ENCODE results near the gene PCDH9. TPM values are rescaled to one million over a fixed set of nuclear protein-coding genes. Genes with fewer than 3 reads are reported as not detected.
A peak's percentile ranks its signal among the peaks of the same experiment; 100 is the strongest.

The PCDH9 gene
- total and polyA plus RNA-seq, 3 donors from 2014 or later, result 2.3 to 4.6 (median 3.5) TPM

DNA sequence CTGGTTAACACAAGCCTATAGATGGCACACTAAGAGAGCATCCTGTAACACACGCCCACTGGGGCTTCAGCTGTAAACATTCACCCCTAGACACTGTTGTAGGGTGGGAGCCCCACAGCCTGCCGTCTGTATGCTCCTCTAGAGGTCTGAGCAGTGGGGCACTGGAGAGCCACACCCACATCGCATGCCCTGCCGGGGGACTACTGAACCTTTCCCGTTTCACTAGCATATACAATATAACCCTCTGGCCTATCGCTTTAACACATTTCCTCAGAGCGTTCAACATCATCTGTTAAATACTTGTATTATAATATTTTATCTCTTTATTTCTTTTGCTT lies 73.4 kb downstream of the PCDH9 start:
- intact Hi-C loops (cut with DNase I; ENCODE audit: low total_unique reads), result no loop called here
- H3K36me3 ChIP-seq (ENCODE audit: low read depth, missing control alignments), result no peaks in the 10 kb centered on the region
- peak overlapping the region in 1 of 2 donors; percentile 15 for H3K4me3 ChIP-seq
- H3K4me1 ChIP-seq, result no peaks in the 10 kb centered on the region
- DNase-seq, result no peak
- H3K9me3 ChIP-seq, result no peaks in the 10 kb centered on the region
- WGBS, 2 donors, result 60 to 69% methylated on average over 7 of the region's 7 CpGs
- no peak overlapping the region for H3K27ac ChIP-seq
- no peaks in the 10 kb centered on the region for H3K27me3 ChIP-seq
- TF ChIP-seq POLR2A (IDR thresholded peaks at IDR 0.05) (no peak), CTCF (IDR thresholded peaks at IDR 0.05) (no peak)

- DNase-seq, result peak; percentile 25
- Histone ChIP-seq H3K36me3 (ENCODE audit: low read depth, missing control alignments) (no peaks in the 10 kb centered on the region), H3K27me3 (no peaks in the 10 kb centered on the region), H3K4me1 (no peaks in the 10 kb centered on the region), H3K9me3 (no peaks in the 10 kb centered on the region), H3K27ac (no peak overlapping the region), H3K4me3 (peak overlapping the region in 1 of 2 donors; percentile 15)
- WGBS, 2 donors, result 60 to 77% methylated on average over 22 to 24 of the region's 24 CpGs
- intact Hi-C loops (cut with DNase I; ENCODE audit: low total_unique reads), result no loop called here
- TF ChIP-seq CTCF (IDR thresholded peaks at IDR 0.05), result no peak
- TF ChIP-seq POLR2A (IDR thresholded peaks at IDR 0.05), result no peak
These were observed 74.0 kb downstream of the PCDH9 start for GRCh38 chr13:67155898-67156722.

DNA sequence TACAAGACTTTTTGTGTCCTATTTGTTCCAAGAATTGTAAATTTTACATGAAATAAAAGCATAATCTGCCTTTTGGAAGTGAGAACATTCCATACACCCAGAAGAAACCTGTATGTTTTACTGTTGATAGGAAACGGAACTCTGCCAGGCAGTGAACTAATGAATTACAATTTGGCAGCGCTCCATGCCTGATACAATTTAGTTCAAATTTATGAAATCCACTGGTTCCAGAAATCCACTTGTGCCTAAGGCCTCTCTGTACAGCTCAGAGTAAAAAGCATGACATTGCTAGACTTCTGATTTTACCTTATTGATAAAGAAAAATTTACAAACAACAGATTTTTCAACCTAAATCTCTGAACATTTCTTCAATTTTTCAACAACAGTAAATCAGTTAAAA lies 78.1 kb downstream of the PCDH9 start:
- Histone ChIP-seq H3K4me1 (peaks cover 7% of the 10 kb centered on the region), H3K27ac (no peak overlapping the region), H3K4me3 (no peak overlapping the region), H3K36me3 (ENCODE audit: low read depth, missing control alignments) (no peaks in the 10 kb centered on the region), H3K27me3 (no peaks in the 10 kb centered on the region), H3K9me3 (no peaks in the 10 kb centered on the region)
- intact Hi-C loops (cut with DNase I; ENCODE audit: low total_unique reads), result no loop called here
- TF ChIP-seq CTCF (IDR thresholded peaks at IDR 0.05), result no peak
- TF ChIP-seq POLR2A (IDR thresholded peaks at IDR 0.05), result no peak
- WGBS, 2 donors, result 77% methylated on average over 2 of the region's 2 CpGs
- DNase-seq, result no peak

DNA sequence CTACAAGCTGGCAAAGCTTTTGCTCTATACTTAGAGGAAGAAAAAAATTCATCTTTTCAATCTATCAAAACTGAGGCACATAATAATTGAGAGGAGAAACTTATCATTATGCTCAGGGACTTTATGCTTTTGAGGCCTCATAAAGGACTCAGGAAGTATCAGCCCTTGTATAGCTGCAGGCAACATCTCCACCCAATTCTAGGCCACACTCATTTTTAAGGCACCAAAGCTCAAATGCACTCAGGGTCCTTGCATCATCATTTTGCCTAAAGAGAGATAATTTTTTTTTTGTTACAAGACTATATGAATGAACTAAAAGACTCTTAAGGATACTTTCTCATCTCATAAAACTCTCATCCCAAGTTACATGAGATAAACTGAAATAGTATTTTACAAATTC lies 78.5 kb downstream of the PCDH9 start:
- Histone ChIP-seq H3K9me3 (no peaks in the 10 kb centered on the region), H3K36me3 (ENCODE audit: low read depth, missing control alignments) (no peaks in the 10 kb centered on the region)
- intact Hi-C loops (cut with DNase I; ENCODE audit: low total_unique reads), result no loop called here

More for the DNA sequence above, 78.5 kb downstream of the PCDH9 start:
- no peak for DNase-seq
- peaks cover 12% of the 10 kb centered on the region for H3K4me1 ChIP-seq
- H3K27me3 ChIP-seq, result no peaks in the 10 kb centered on the region
- TF ChIP-seq POLR2A (IDR thresholded peaks at IDR 0.05) (no peak), CTCF (IDR thresholded peaks at IDR 0.05) (no peak)
- H3K4me3 ChIP-seq, result no peak overlapping the region
- H3K27ac ChIP-seq, result no peak overlapping the region
